Activated CD4-positive, alpha-beta T cell treated with anti-CD3 and anti-CD28 coated beads, Interleukin-2, Interleukin-4, amounts not matched to agents 100 ng/mL and 50 ng/mL, durations not matched to agents 16 hours and 8 hours (primary cell): ENCODE measurements around the gene RAB8A.

Experiments used
- DNase-seq: peaks from one replicate; pipeline ENCODE4 v3.0.0-alpha.2; 2020; ENCODE audit warnings: low spot score

RAB8A gene

GRCh38 chr19:16111160-16111908 is at the start of gene RAB8A:
Gene RAB8A, plus strand, starts transcription at chr19:16111889. Its CDS starts 13 bp downstream, at chr19:16111902.
- peak; percentile 99 for DNase-seq

GRCh38 chr19:16061943-16062342 is 49.7 kb upstream of the RAB8A start:
- DNase-seq, result no peak

GRCh38 chr19:16062789-16063188 is 48.9 kb upstream of the RAB8A start:
- DNase-seq, result peak; percentile 68

GRCh38 chr19:16064209-16064889 is 47.3 kb upstream of the RAB8A start:
- no peak for DNase-seq

GRCh38 chr19:16066611-16067104 is 45.0 kb upstream of the RAB8A start:
- peak; percentile 50 for DNase-seq

GRCh38 chr19:16067205-16067938 is 44.3 kb upstream of the RAB8A start:
- DNase-seq, result no peak

GRCh38 chr19:16068696-16069259 is 42.9 kb upstream of the RAB8A start:
- no peak for DNase-seq

- DNase-seq, result no peak
Measured at GRCh38 chr19:16069813-16070365, 41.8 kb upstream of the RAB8A start.

GRCh38 chr19:16070366-16070990 is 41.2 kb upstream of the RAB8A start:
- peak; percentile 84 for DNase-seq

- DNase-seq, result no peak
Measured at GRCh38 chr19:16071072-16071691, 40.5 kb upstream of the RAB8A start.

GRCh38 chr19:16073481-16073880 is 38.2 kb upstream of the RAB8A start:
- no peak for DNase-seq

GRCh38 chr19:16073988-16074387 is 37.7 kb upstream of the RAB8A start:
- no peak for DNase-seq

GRCh38 chr19:16074488-16075365 is 37.0 kb upstream of the RAB8A start:
- no peak for DNase-seq

- DNase-seq, result no peak
Measured at GRCh38 chr19:16075430-16076153, 36.1 kb upstream of the RAB8A start.

GRCh38 chr19:16076154-16076957 is 35.3 kb upstream of the RAB8A start, which contains the start of gene TPM4:
Gene TPM4, plus strand, starts transcription at chr19:16076495. Its CDS starts 71 bp downstream, at chr19:16076566.
- peak; percentile 94 for DNase-seq

- no peak for DNase-seq
Measured at GRCh38 chr19:16076958-16077611, 34.6 kb upstream of the RAB8A start.

- peak; percentile 62 for DNase-seq
Measured at GRCh38 chr19:16077984-16078758, 33.5 kb upstream of the RAB8A start.
